Psoas muscle (tissue), 8 donors: ENCODE data around the gene RPAP3. TPM values are rescaled to one million over a fixed set of nuclear protein-coding genes. Genes with fewer than 3 reads are reported as not detected.

Experiments used
- ATAC-seq, 4 donors: fragments of 200-7000 bp; cut with Tn5 transposase; one replicate each; pipeline ENCODE4 v1.9.1; 2020; ENCODE audit warnings: moderate library complexity in 3 of 4, mild to moderate bottlenecking in 2 of 4
- DNase-seq, 2 donors: peaks; one replicate each; pipeline ENCODE4 v3.0.0-alpha.2; 2020
- H3K27ac ChIP-seq: fragments of 200-600 bp; one replicate; pipeline ENCODE4 v1.8.0; 2022
- H3K27me3 ChIP-seq, 3 donors: fragments of 200-600 bp in 1 of 3; one replicate each; pipeline versions ENCODE4 v1.6.1 to v1.8.0; 2013 to 2022; ENCODE audit warnings: low read length in 2 of 3, mild to moderate bottlenecking in 2 of 3, moderate library complexity in 1 of 3; ENCODE audit not compliant: insufficient read depth in 3 of 3
- H3K36me3 ChIP-seq, 2 donors: fragments of 200-600 bp in 1 of 2; one replicate each; pipeline versions ENCODE4 v1.6.1 to v1.8.0; 2013 to 2022; ENCODE audit warnings: low read depth in 1 of 2, mild to moderate bottlenecking in 1 of 2, moderate library complexity in 1 of 2; ENCODE audit not compliant: insufficient read depth in 1 of 2
- H3K4me1 ChIP-seq: fragments of 200-600 bp; one replicate; pipeline ENCODE4 v1.8.0; 2022
- H3K4me3 ChIP-seq: fragments of 200-600 bp; one replicate; pipeline ENCODE4 v1.8.0; 2022; ENCODE audit warnings: mild to moderate bottlenecking
- H3K9me3 ChIP-seq: fragments of 200-600 bp; one replicate; pipeline ENCODE4 v1.8.0; 2022
- CTCF ChIP-seq: fragments of 200-600 bp; IDR thresholded peaks from one replicate; pipeline ENCODE4 v1.8.0; 2022; ENCODE audit warnings: antibody characterized with exemption
- WGBS, 3 donors: extraction: QIAGEN DNeasy Blood & Tissue Kit; methylation state at CpG; one replicate each; pipeline versions ENCODE4 v1.1.6 to v1.1.7; 2013; 5-methylcytosine and 5-hydroxymethylcytosine counted together
- intact Hi-C, 2 donors: fragments of 100-400 bp; cut with DNase I; formaldehyde crosslinking; loops; one replicate each; pipeline versions ENCODE4 v1.11.0 to v1.14.2; 2022
- polyA plus RNA-seq, 3 donors: library from polyadenylated mRNA; stranded (reverse); fragments of 200-250 nt; gene quantifications; one replicate each; pipeline ENCODE4 v1.2.3, GENCODE V29; 2013
- total RNA-seq, 4 donors: library from RNA; stranded (reverse); fragmentation: NEBNext Ultra II Directional in 2 of 4; extraction: Animal tissue kit (Norgen Biotek cat#: 25700) in 2 of 4; gene quantifications; one replicate each; pipeline versions ENCODE4 v1.2.1 to v1.2.4, GENCODE V29; 2021 to 2023
- donor health status: healthy with polysubstance abuse.
- donor health status: DM: no; HTN: no; CAD: no; lungs with moderate emphysema.
- donor health status: Bipolar disorder and iron deficiency.
- donor health status: healthy.
- donor health status: DM: yes; HTN: yes; CAD: no.
- donor health status: DM: no; HTN: no; CAD: no.
- donor health status: DM: no; HTN: no; CAD: no.
- donor health status: DM: yes; HTN: yes; CAD: no.

The RPAP3 gene
- total and polyA plus RNA-seq, 7 donors = 18.8 to 43.2 (median 26.4) TPM

GRCh38 chr12:47616440-47616839, 89.4 kb downstream of the RPAP3 start:
- intact Hi-C loops = no loop called here
- Histone ChIP-seq H3K4me3 (no peak overlapping the region), H3K27ac (no peak overlapping the region), H3K27me3 (no peaks in the 10 kb centered on the region), H3K4me1 (no peaks in the 10 kb centered on the region), H3K9me3 (no peaks in the 10 kb centered on the region), H3K36me3 (peaks cover 0 to 9% of the 10 kb centered on the region in 2 donors)
- DNase-seq = no peak
- ATAC-seq = no peak
- no peak for TF ChIP-seq CTCF
- 93 to 98% (median 97%) methylated on average over 1 of the region's 1 CpG for WGBS, 3 donors

- ATAC-seq (no peak), DNase-seq (no peak)
- Histone ChIP-seq H3K4me1 (no peaks in the 10 kb centered on the region), H3K4me3 (no peak overlapping the region), H3K27me3 (no peaks in the 10 kb centered on the region), H3K9me3 (no peaks in the 10 kb centered on the region), H3K36me3 (peaks cover 0 to 9% of the 10 kb centered on the region in 2 donors), H3K27ac (no peak overlapping the region)
- intact Hi-C loops = no loop called here
- TF ChIP-seq CTCF = no peak
Measured at GRCh38 chr12:47615711-47616110, 90.1 kb downstream of the RPAP3 start.

GRCh38 chr12:47614521-47614920, 91.3 kb downstream of the RPAP3 start:
- TF ChIP-seq CTCF = no peak
- Histone ChIP-seq H3K27me3 (no peaks in the 10 kb centered on the region), H3K27ac (no peak overlapping the region), H3K4me1 (no peaks in the 10 kb centered on the region), H3K36me3 (peaks cover 0 to 9% of the 10 kb centered on the region in 2 donors), H3K4me3 (no peak overlapping the region), H3K9me3 (no peaks in the 10 kb centered on the region)
- 28 to 53% (median 31%) methylated on average over 2 of the region's 2 CpGs for WGBS, 3 donors
- DNase-seq = no peak
- no peak for ATAC-seq
- intact Hi-C loops = no loop called here

GRCh38 chr12:47612953-47613352, 92.9 kb downstream of the RPAP3 start:
- no peaks in the 10 kb centered on the region for H3K27me3 ChIP-seq
- 93 to 100% (median 95%) methylated on average over 1 of the region's 1 CpG for WGBS, 3 donors
- no peak for DNase-seq
- no peaks in the 10 kb centered on the region for H3K9me3 ChIP-seq
- H3K27ac ChIP-seq = no peak overlapping the region
- H3K36me3 ChIP-seq = peaks cover 0 to 5% of the 10 kb centered on the region in 2 donors
- no peak overlapping the region for H3K4me3 ChIP-seq
- intact Hi-C loops = no loop called here
- H3K4me1 ChIP-seq = no peaks in the 10 kb centered on the region
- no peak for ATAC-seq
- no peak for TF ChIP-seq CTCF

GRCh38 chr12:47611906-47612305, 93.9 kb downstream of the RPAP3 start:
- Histone ChIP-seq H3K27ac (no peak overlapping the region), H3K9me3 (no peaks in the 10 kb centered on the region), H3K4me1 (no peaks in the 10 kb centered on the region), H3K4me3 (no peak overlapping the region), H3K36me3 (no peaks in the 10 kb centered on the region), H3K27me3 (no peaks in the 10 kb centered on the region)
- DNase-seq = no peak
- ATAC-seq = no peak
- intact Hi-C loops = no loop called here
- no peak for TF ChIP-seq CTCF
